H9 (cell line): Measurements from ENCODE around the gene KIAA1671. TPM values are rescaled to one million over a fixed set of nuclear protein-coding genes. Genes with fewer than 3 reads are reported as not detected.

Source experiments
- DNase-seq: peaks from one replicate; pipeline ENCODE4 v3.0.0-alpha.2; 2017
- H2AFZ ChIP-seq: one replicate; pipeline ENCODE4 v1.6.1; 2013; ENCODE audit warnings: mild to moderate bottlenecking, low read length, control low read depth, moderate library complexity
- H2AK5ac ChIP-seq: 2 replicates; pipeline ENCODE4 v1.6.1; 2013; ENCODE audit warnings: low read length, control low read depth, mixed read lengths; ENCODE audit not compliant: insufficient read length
- H2BK120ac ChIP-seq: one replicate; pipeline ENCODE4 v1.6.1; 2013; ENCODE audit warnings: low read depth, mild to moderate bottlenecking, low read length, control low read depth, inconsistent platforms; ENCODE audit not compliant: poor library complexity, severe bottlenecking
- H2BK12ac ChIP-seq: 2 replicates; pipeline ENCODE4 v1.6.1; 2013; ENCODE audit warnings: low read length, control low read depth, mixed read lengths, low read depth; ENCODE audit not compliant: insufficient read length
- H2BK15ac ChIP-seq: 2 replicates; pipeline ENCODE4 v1.6.1; 2013; ENCODE audit warnings: low read depth, low read length, control low read depth
- H2BK20ac ChIP-seq: one replicate; pipeline ENCODE4 v1.6.1; 2013; ENCODE audit warnings: low read depth, mild to moderate bottlenecking, low read length, control low read depth, inconsistent platforms; ENCODE audit not compliant: poor library complexity, severe bottlenecking
- H2BK5ac ChIP-seq: 2 replicates; pipeline ENCODE4 v1.6.1; 2013; ENCODE audit warnings: low read length, control low read depth, mixed read lengths; ENCODE audit not compliant: insufficient read length
- H3K14ac ChIP-seq: 2 replicates; pipeline ENCODE4 v1.6.1; 2013; ENCODE audit warnings: low read length, control low read depth; ENCODE audit not compliant: insufficient read depth
- H3K18ac ChIP-seq: 2 replicates; pipeline ENCODE4 v1.6.1; 2013; ENCODE audit warnings: low read depth, mild to moderate bottlenecking, mixed read lengths, low read length, control low read depth; ENCODE audit not compliant: insufficient read length
- H3K23ac ChIP-seq: 2 replicates; pipeline ENCODE4 v1.6.1; 2013; ENCODE audit warnings: low read length, control low read depth, mixed read lengths, low read depth; ENCODE audit not compliant: insufficient read length
- H3K23me2 ChIP-seq: 2 replicates; pipeline ENCODE4 v1.6.1; 2013; ENCODE audit warnings: low read depth, mild to moderate bottlenecking, mixed read lengths, low read length, control low read depth; ENCODE audit not compliant: insufficient read length, poor library complexity, severe bottlenecking
- H3K27ac ChIP-seq: 2 replicates; pipeline ENCODE4 v1.5.1; 2013; ENCODE audit warnings: low read length, control low read depth, mixed read lengths, low read depth; ENCODE audit not compliant: insufficient read length
- H3K27me3 ChIP-seq: 2 replicates; pipeline ENCODE4 v1.6.1; 2013; ENCODE audit warnings: low read length, control low read depth, inconsistent platforms; ENCODE audit not compliant: insufficient read depth
- H3K4ac ChIP-seq: 2 replicates; pipeline ENCODE4 v1.6.1; 2013; ENCODE audit warnings: low read depth, mild to moderate bottlenecking, control low read depth, inconsistent platforms, low read length, moderate library complexity
- H3K4me1 ChIP-seq: 2 replicates; pipeline ENCODE4 v1.6.1; 2013; ENCODE audit warnings: low read length, control low read depth, inconsistent platforms; ENCODE audit not compliant: insufficient read depth
- H3K4me2 ChIP-seq: 2 replicates; pipeline ENCODE4 v1.6.1; 2013; ENCODE audit warnings: low read length, control low read depth, mixed read lengths; ENCODE audit not compliant: insufficient read length, insufficient read depth
- H3K56ac ChIP-seq: 2 replicates; pipeline ENCODE4 v1.6.1; 2013; ENCODE audit warnings: low read depth, mild to moderate bottlenecking, mixed read lengths, low read length, control low read depth; ENCODE audit not compliant: insufficient read length
- H3K79me1 ChIP-seq: 2 replicates; pipeline ENCODE4 v1.6.1; 2013; ENCODE audit warnings: low read depth, mild to moderate bottlenecking, moderate library complexity, low read length, control low read depth, inconsistent platforms; ENCODE audit not compliant: insufficient read depth, poor library complexity, severe bottlenecking
- H3K79me2 ChIP-seq: 2 replicates; pipeline ENCODE4 v1.6.1; 2013; ENCODE audit warnings: low read length, control low read depth, inconsistent platforms; ENCODE audit not compliant: insufficient read depth
- H3K9ac ChIP-seq: 2 replicates; pipeline ENCODE4 v1.6.1; 2013; ENCODE audit warnings: low read length, control low read depth, mixed read lengths; ENCODE audit not compliant: insufficient read length; ENCODE audit errors: extremely low read depth
- H3K9me3 ChIP-seq: one replicate; pipeline ENCODE4 v1.6.1; 2013; ENCODE audit warnings: low read depth, low read length, inconsistent platforms; ENCODE audit not compliant: control insufficient read depth
- H3T11ph ChIP-seq: one replicate; pipeline ENCODE4 v1.6.1; 2013; ENCODE audit warnings: mild to moderate bottlenecking, low read length, control low read depth, inconsistent platforms
- H4K20me1 ChIP-seq: one replicate; pipeline ENCODE4 v1.6.1; 2013; ENCODE audit not compliant: control insufficient read depth, insufficient read length, insufficient read depth
- H4K5ac ChIP-seq: 2 replicates; pipeline ENCODE4 v1.6.1; 2013; ENCODE audit warnings: low read depth, mild to moderate bottlenecking, mixed read lengths, low read length, control low read depth; ENCODE audit not compliant: insufficient read length
- H4K8ac ChIP-seq: replicated peaks from 2 replicates; pipeline ENCODE4 v1.6.1; 2013; ENCODE audit warnings: low read length, control low read depth, mixed read lengths, low read depth; ENCODE audit not compliant: insufficient read length
- H4K91ac ChIP-seq: 2 replicates; pipeline ENCODE4 v1.6.1; 2013; ENCODE audit warnings: low read depth, mild to moderate bottlenecking, moderate library complexity, mixed read lengths, low read length, control low read depth; ENCODE audit not compliant: insufficient read length
- H3K27ac Mint-ChIP-seq, 3 experiments: 2 replicates in 2 of 3; 3 replicates in 1 of 3; pipeline ENCODE4 v1.8.0; 2020 to 2021; ENCODE audit warnings: mixed read lengths in 3 of 3, mild to moderate bottlenecking in 1 of 3, moderate library complexity in 1 of 3
- H3K27me3 Mint-ChIP-seq: 2 replicates; pipeline ENCODE4 v1.8.0; 2021; ENCODE audit warnings: low read depth, mild to moderate bottlenecking, moderate library complexity, mixed read lengths
- H3K36me3 Mint-ChIP-seq, 3 experiments: 2 replicates in 2 of 3; 3 replicates in 1 of 3; pipeline ENCODE4 v1.8.0; 2020 to 2021; ENCODE audit warnings: low read depth in 3 of 3, mixed read lengths in 3 of 3; ENCODE audit not compliant: insufficient read depth in 1 of 3
- H3K4me1 Mint-ChIP-seq, 2 experiments: 2 replicates each; pipeline ENCODE4 v1.8.0; 2020; ENCODE audit warnings: mixed read lengths in 2 of 2
- H3K4me3 Mint-ChIP-seq, 2 experiments: 2 replicates in 1 of 2; 3 replicates in 1 of 2; pipeline ENCODE4 v1.8.0; 2020 to 2021; ENCODE audit warnings: mild to moderate bottlenecking in 2 of 2, mixed read lengths in 2 of 2, moderate library complexity in 1 of 2
- H3K9me3 Mint-ChIP-seq, 2 experiments: 2 replicates in 1 of 2; 3 replicates in 1 of 2; pipeline ENCODE4 v1.8.0; 2020; ENCODE audit warnings: mild to moderate bottlenecking in 2 of 2, mixed read lengths in 2 of 2, moderate library complexity in 1 of 2
- WGBS: extraction: QIAGEN DNeasy Blood & Tissue Kit; methylation state at CpG from one replicate; pipeline ENCODE4 v1.1.7; 2013; ENCODE audit warnings: missing lambda C conversion rate, low lambda C conversion rate, mixed read lengths; ENCODE audit not compliant: insufficient read length; ENCODE audit errors: extremely low coverage; 5-methylcytosine and 5-hydroxymethylcytosine counted together
- total RNA-seq: library from RNA; stranded (reverse); gene quantifications from 2 replicates; pipeline ENCODE4 v1.2.1, GENCODE V29; 2021
- TF ChIP-seq, protein P1 (sequence below): fragments of 200-600 bp; sonication (generic); conservative IDR thresholded peaks from 3 replicates; pipeline ENCODE4 v1.8.0; 2021; ENCODE audit warnings: antibody characterized with exemption, mild to moderate bottlenecking

The KIAA1671 gene
- total RNA-seq, 1 experiment from 2014 or later, result 22.6 TPM

DNA sequence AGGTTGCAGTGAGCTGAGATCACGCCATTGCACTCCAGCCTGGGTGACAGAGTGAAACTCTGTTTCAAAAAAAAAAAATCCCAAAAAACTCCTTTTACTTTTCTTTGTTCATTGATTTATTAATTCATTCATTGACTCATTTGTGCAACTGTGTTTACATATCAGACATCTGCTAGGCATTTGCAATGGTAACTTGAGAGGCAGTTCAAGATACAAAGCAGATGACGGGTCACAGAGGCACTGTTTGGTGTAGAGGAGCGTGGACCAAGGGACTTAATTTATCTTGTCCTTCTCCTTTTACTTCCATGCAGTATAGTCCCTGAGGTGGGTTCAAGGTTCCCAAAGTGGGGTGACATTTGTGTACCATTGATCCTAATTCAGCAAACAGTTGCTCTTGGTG, 71.4 kb downstream of the KIAA1671 start:
- no CpG with 5 or more reads among the region's 3 CpGs for WGBS
- H2BK120ac ChIP-seq, result no peak overlapping the region
- DNase-seq, result no peak
- H3K27me3 ChIP-seq, result no peaks in the 10 kb centered on the region
- Mint-ChIP-seq H3K4me1 (peaks cover 17 to 27% of the 10 kb centered on the region in 2 experiments), H3K27me3 (no peaks in the 10 kb centered on the region), H3K27ac (0 out of 7 replicates have a peak overlapping the region, but pooled peaks of 1 of the 3 experiments have one; percentile 9), H3K36me3 (peaks cover 0 to 7% (median 2%) of the 10 kb centered on the region in 3 experiments; a peak in 4 of 7 replicates), H3K9me3 (no peaks in the 10 kb centered on the region; a peak in 1 of 5 replicates), H3K4me3 (no peak overlapping the region)
- H3T11ph ChIP-seq, result no peak overlapping the region
- H2BK5ac ChIP-seq, result no peak overlapping the region
- no peak overlapping the region for H4K91ac ChIP-seq
- no peak overlapping the region for H4K5ac ChIP-seq
- no peaks in the 10 kb centered on the region for H4K20me1 ChIP-seq
- no peak overlapping the region for H3K23ac ChIP-seq
- no peak overlapping the region for H3K27ac ChIP-seq
- no peaks in the 10 kb centered on the region for H3K79me1 ChIP-seq
- H2AK5ac ChIP-seq, result no peak overlapping the region
- TF ChIP-seq, protein P1, sequence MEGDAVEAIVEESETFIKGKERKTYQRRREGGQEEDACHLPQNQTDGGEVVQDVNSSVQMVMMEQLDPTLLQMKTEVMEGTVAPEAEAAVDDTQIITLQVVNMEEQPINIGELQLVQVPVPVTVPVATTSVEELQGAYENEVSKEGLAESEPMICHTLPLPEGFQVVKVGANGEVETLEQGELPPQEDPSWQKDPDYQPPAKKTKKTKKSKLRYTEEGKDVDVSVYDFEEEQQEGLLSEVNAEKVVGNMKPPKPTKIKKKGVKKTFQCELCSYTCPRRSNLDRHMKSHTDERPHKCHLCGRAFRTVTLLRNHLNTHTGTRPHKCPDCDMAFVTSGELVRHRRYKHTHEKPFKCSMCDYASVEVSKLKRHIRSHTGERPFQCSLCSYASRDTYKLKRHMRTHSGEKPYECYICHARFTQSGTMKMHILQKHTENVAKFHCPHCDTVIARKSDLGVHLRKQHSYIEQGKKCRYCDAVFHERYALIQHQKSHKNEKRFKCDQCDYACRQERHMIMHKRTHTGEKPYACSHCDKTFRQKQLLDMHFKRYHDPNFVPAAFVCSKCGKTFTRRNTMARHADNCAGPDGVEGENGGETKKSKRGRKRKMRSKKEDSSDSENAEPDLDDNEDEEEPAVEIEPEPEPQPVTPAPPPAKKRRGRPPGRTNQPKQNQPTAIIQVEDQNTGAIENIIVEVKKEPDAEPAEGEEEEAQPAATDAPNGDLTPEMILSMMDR, result no peak
- H2BK15ac ChIP-seq, result no peak overlapping the region
- H3K4ac ChIP-seq, result no peak overlapping the region
- no peak overlapping the region for H3K56ac ChIP-seq
- no peak overlapping the region for H3K18ac ChIP-seq
- no peaks in the 10 kb centered on the region for H3K23me2 ChIP-seq
- no peak overlapping the region for H2AFZ ChIP-seq
- no peak overlapping the region for H4K8ac ChIP-seq
- H3K14ac ChIP-seq, result no peak overlapping the region
- no peaks in the 10 kb centered on the region; the same call in 1 of the 2 replicates for H3K4me1 ChIP-seq
- no peaks in the 10 kb centered on the region for H3K79me2 ChIP-seq
- H3K4me2 ChIP-seq, result no peak overlapping the region
- H2BK12ac ChIP-seq, result no peak overlapping the region
- H3K9ac ChIP-seq, result no peak overlapping the region
- no peaks in the 10 kb centered on the region for H3K9me3 ChIP-seq
- H2BK20ac ChIP-seq, result no peak overlapping the region
